K562 (cell line): Measurements from ENCODE around the gene BLTP3B. TPM values are rescaled to one million over a fixed set of nuclear protein-coding genes. Genes with fewer than 3 reads are reported as not detected.

ENCODE experiments used
- ATAC-seq: fragments of 200-7000 bp; cut with Tn5 transposase; 3 replicates; pipeline ENCODE4 v1.9.1; 2020; ENCODE audit warnings: moderate library complexity
- Bru-seq: library from RNA; stranded (reverse); fragments of 400-500 nt; gene quantifications from one replicate; lab custom pipeline; 2021; lab: Mats Ljungman, UMichigan
- BruChase-seq, 2 experiments: library from RNA; stranded (reverse); fragments of 400-500 nt; gene quantifications; one replicate each; lab custom pipeline; 2021; lab: Mats Ljungman, UMichigan
- BruUV-seq: library from RNA; stranded (reverse); fragments of 400-500 nt; replicated peaks from 2 replicates; lab custom pipeline; 2021; lab: Mats Ljungman, UMichigan
- CTCF ChIA-PET: fragments of 300-600 bp; formaldehyde crosslinking; extraction: SDS; loops from one replicate; lab custom pipeline; 2021; ENCODE audit warnings: low intra/inter-chr PET ratio; lab: Yijun Ruan, JAX
- POLR2A ChIA-PET: fragments of 300-600, 350-650 bp; sonication (Branson Sonifier 250); formaldehyde crosslinking; extraction: SDS; loops from one replicate; lab custom pipeline; 2021; ENCODE audit warnings: antibody characterized with exemption, inconsistent platforms; lab: Yijun Ruan, JAX
- DNase-seq, 4 experiments: peaks; one replicate each; pipeline versions ENCODE4 v3.0.0 to v3.0.0-alpha.2; 2011 to 2018; ENCODE audit warnings: low spot score in 3 of 4, mixed read lengths in 3 of 4; ENCODE audit errors: extremely low read depth in 1 of 4
- FAIRE-seq: peaks from 2 replicates; lab custom pipeline; 2011; peaks lifted over from hg19 to GRCh38; lab: Jason Lieb, UNC
- H2AFZ ChIP-seq: 2 replicates; pipeline ENCODE4 v1.6.0; 2011; ENCODE audit warnings: low read depth, low read length, control low read depth, inconsistent platforms
- H3K27ac ChIP-seq: fragments of 200-600 bp; 3 replicates; pipeline ENCODE4 v1.8.0; 2011; ENCODE audit warnings: low read depth, mild to moderate bottlenecking, control low read depth, inconsistent platforms, low read length, moderate library complexity, mixed read lengths; ENCODE audit errors: extremely low read depth
- H3K27me3 ChIP-seq, 2 experiments: fragments of 300-600 bp in 1 of 2; 2 replicates in 1 of 2; 3 replicates in 1 of 2; pipeline versions ENCODE4 v1.6.0 to v1.8.0; 2011; ENCODE audit warnings: inconsistent platforms in 2 of 2, low read length in 2 of 2, mild to moderate bottlenecking in 1 of 2, mixed read lengths in 1 of 2, moderate library complexity in 1 of 2; ENCODE audit not compliant: control insufficient read depth in 2 of 2, insufficient read depth in 2 of 2
- H3K36me3 ChIP-seq: fragments of 300-600 bp; 3 replicates; pipeline ENCODE4 v1.8.0; 2011; ENCODE audit warnings: mild to moderate bottlenecking, low read length, inconsistent platforms; ENCODE audit not compliant: control insufficient read depth, insufficient read depth
- H3K4me1 ChIP-seq, 2 experiments: fragments of 200-600 bp in 1 of 2; replicated peaks in 1 of 2; 2 replicates in 1 of 2; 3 replicates in 1 of 2; pipeline versions ENCODE4 v1.5.1 to v1.8.0; 2011; ENCODE audit warnings: inconsistent platforms in 2 of 2, low read length in 2 of 2, mild to moderate bottlenecking in 1 of 2, mixed read lengths in 1 of 2, moderate library complexity in 1 of 2; ENCODE audit not compliant: control insufficient read depth in 2 of 2, insufficient read depth in 2 of 2
- H3K4me2 ChIP-seq: 2 replicates; pipeline ENCODE4 v1.6.1; 2011; ENCODE audit warnings: low read length, control low read depth, inconsistent platforms, mixed read lengths; ENCODE audit not compliant: insufficient read depth
- H3K4me3 ChIP-seq: fragments of 200-600 bp; sonication (generic), shearing (Covaris generic); 2 replicates; pipeline ENCODE4 v1.5.1; 2016; ENCODE audit warnings: control low read depth, inconsistent platforms
- H3K79me2 ChIP-seq: fragments of 200-600 bp; 3 replicates; pipeline ENCODE4 v1.8.0; 2011; ENCODE audit warnings: low read length, inconsistent platforms; ENCODE audit not compliant: control insufficient read depth, insufficient read depth
- H3K9ac ChIP-seq, 2 experiments: 2 replicates each; pipeline versions ENCODE4 v1.6.0 to v1.6.1; 2011; ENCODE audit warnings: low read depth in 2 of 2, low read length in 2 of 2, control low read depth in 1 of 2, inconsistent platforms in 1 of 2, mild to moderate bottlenecking in 1 of 2, mixed read lengths in 1 of 2; ENCODE audit not compliant: insufficient read depth in 1 of 2
- H3K9me1 ChIP-seq: one replicate; pipeline ENCODE4 v1.6.0; 2011; ENCODE audit warnings: inconsistent platforms, mild to moderate bottlenecking, low read length, moderate library complexity; ENCODE audit not compliant: control insufficient read depth, insufficient read depth
- H3K9me3 ChIP-seq: replicated peaks from 2 replicates; pipeline ENCODE4 v1.5.1; 2011; ENCODE audit warnings: low read depth, low read length, inconsistent platforms; ENCODE audit not compliant: control insufficient read depth, insufficient read depth
- H4K20me1 ChIP-seq: replicated peaks from 2 replicates; pipeline ENCODE4 v1.6.1; 2011; ENCODE audit warnings: low read length, inconsistent platforms, mixed read lengths; ENCODE audit not compliant: control insufficient read depth, insufficient read depth
- ZNF79 ChIP-seq: fragments of 250-450 bp; sonication (Bioruptor Pico); IDR thresholded peaks from 2 replicates; pipeline ENCODE4 v1.4.0; 2020; ENCODE audit warnings: low read depth, mild to moderate bottlenecking, moderate library complexity
- WGBS: fragments of 100-300 bp; shearing (Covaris generic); methylation state at CpG from one replicate; pipeline ENCODE4 v1.1.6; 2016; ENCODE audit warnings: low coverage, mixed read lengths; ENCODE audit not compliant: insufficient coverage; ENCODE audit errors: missing lambda C conversion rate; 5-methylcytosine and 5-hydroxymethylcytosine counted together
- in situ Hi-C: fragments of 300-500 bp; cut with MboI; formaldehyde crosslinking; loops from 4 replicates; pipeline ENCODE4 v1.15.0; 2018; ENCODE audit warnings: inconsistent platforms, mixed read lengths
- intact Hi-C: fragments of 100-400 bp; cut with micrococcal nuclease; formaldehyde crosslinking; loops from 2 replicates; pipeline ENCODE4 v1.14.2; 2022
- long read RNA-seq, 3 experiments: library from polyadenylated mRNA in 2 of 3; library from RNA in 1 of 3; unstranded in 2 of 3; stranded (forward) in 1 of 3; transcript quantifications; one replicate each; pipeline ENCODE4 v2.0.0, GENCODE V29; 2019 to 2022
- polyA minus RNA-seq, 3 experiments: library from RNA; depleted of rRNA, polyadenylated mRNA; stranded (reverse); fragments of >200 nt; gene quantifications; 2 replicates each; pipeline ENCODE4 v1.2.3, GENCODE V29; 2011
- polyA plus RNA-seq, 8 experiments: library from polyadenylated mRNA; depleted of rRNA in 4 of 8; stranded (reverse) in 5 of 8; unstranded in 3 of 8; fragments of >200 nt; fragmentation: Nextera tagmentation in 2 of 8; fragmentation: Illumina TruSeq in 1 of 8; extraction: Ambion mirVana in 2 of 8; extraction: Trizol in 1 of 8; gene quantifications; 2 replicates each; pipeline versions ENCODE4 v1.2.1 to v1.2.3, GENCODE V29; 2011 to 2014; ENCODE audit warnings: inconsistent platforms in 1 of 8, missing spikeins in 1 of 8
- total RNA-seq, 7 experiments: library from RNA; depleted of rRNA in 6 of 7; stranded (reverse); fragments of >200 nt in 6 of 7; fragmentation: Illumina TruSeq in 2 of 7; extraction: Trizol in 2 of 7; gene quantifications; 2 replicates each; pipeline versions ENCODE4 v1.2.1 to v1.2.3, GENCODE V29; 2011 to 2021; ENCODE audit warnings: low replicate concordance in 1 of 7
- TF ChIP-seq, protein P1 (sequence below): fragments of 450-650 bp; IDR thresholded peaks from 2 replicates; pipeline ENCODE4 v1.6.1; 2016; ENCODE audit warnings: low read depth

Gene BLTP3B, protein sequence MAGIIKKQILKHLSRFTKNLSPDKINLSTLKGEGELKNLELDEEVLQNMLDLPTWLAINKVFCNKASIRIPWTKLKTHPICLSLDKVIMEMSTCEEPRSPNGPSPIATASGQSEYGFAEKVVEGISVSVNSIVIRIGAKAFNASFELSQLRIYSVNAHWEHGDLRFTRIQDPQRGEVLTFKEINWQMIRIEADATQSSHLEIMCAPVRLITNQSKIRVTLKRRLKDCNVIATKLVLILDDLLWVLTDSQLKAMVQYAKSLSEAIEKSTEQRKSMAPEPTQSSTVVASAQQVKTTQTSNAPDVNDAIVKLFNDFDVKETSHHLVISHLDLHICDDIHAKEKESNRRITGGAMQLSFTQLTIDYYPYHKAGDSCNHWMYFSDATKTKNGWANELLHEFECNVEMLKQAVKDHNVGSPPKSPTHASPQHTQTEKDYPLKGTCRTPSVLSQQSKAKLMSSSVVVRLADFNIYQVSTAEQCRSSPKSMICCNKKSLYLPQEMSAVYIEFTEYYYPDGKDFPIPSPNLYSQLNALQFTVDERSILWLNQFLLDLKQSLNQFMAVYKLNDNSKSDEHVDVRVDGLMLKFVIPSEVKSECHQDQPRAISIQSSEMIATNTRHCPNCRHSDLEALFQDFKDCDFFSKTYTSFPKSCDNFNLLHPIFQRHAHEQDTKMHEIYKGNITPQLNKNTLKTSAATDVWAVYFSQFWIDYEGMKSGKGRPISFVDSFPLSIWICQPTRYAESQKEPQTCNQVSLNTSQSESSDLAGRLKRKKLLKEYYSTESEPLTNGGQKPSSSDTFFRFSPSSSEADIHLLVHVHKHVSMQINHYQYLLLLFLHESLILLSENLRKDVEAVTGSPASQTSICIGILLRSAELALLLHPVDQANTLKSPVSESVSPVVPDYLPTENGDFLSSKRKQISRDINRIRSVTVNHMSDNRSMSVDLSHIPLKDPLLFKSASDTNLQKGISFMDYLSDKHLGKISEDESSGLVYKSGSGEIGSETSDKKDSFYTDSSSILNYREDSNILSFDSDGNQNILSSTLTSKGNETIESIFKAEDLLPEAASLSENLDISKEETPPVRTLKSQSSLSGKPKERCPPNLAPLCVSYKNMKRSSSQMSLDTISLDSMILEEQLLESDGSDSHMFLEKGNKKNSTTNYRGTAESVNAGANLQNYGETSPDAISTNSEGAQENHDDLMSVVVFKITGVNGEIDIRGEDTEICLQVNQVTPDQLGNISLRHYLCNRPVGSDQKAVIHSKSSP (N-terminal part only)
- total RNA-seq (2011; cell fraction: chromatin; rRNA removed; ENCODE audit: low replicate concordance), result 13.0 and 38.9 TPM in 2 replicates
- total RNA-seq (2011; cell fraction: nucleolus; rRNA removed), result 6.5 and 7.5 TPM in 2 replicates
- 14.2 and 20.6 TPM in 2 replicates for total RNA-seq (2011; cell fraction: nucleoplasm; rRNA removed)
- total RNA-seq (2014; rRNA removed) (14.8 and 15.5 TPM in 2 replicates), total RNA-seq (2014; rRNA removed; fragmentation: Illumina TruSeq; extraction: Trizol) (25.5 and 25.6 TPM in 2 replicates), total RNA-seq (2015; rRNA removed; fragmentation: Illumina TruSeq; extraction: Trizol) (24.7 and 27.4 TPM in 2 replicates), total RNA-seq (2021) (17.9 and 19.7 TPM in 2 replicates), polyA plus RNA-seq (2011; rRNA removed) (15.0 and 20.1 TPM in 2 replicates), polyA plus RNA-seq (2014; fragmentation: Illumina TruSeq; extraction: Trizol) (15.6 and 20.5 TPM in 2 replicates), polyA plus RNA-seq (2014; fragmentation: Nextera tagmentation; extraction: Ambion mirVana) (1 to 10 TPM; 3.9 to 5.0 TPM), polyA plus RNA-seq (2014; rRNA removed) (10.8 TPM in 2 replicates), polyA minus RNA-seq (2011; rRNA and poly(A)+ RNA removed) (79.4 and 83.2 TPM in 2 replicates), Bru-seq, nascent RNA (percentile 72 among the genes with signal in this experiment), BruChase-seq, experiment 1, labeled RNA remaining after a 2-hour chase (percentile 75 among the genes with signal in this experiment), BruChase-seq, experiment 2, labeled RNA remaining after a 6-hour chase (percentile 75 among the genes with signal in this experiment)
- 5.0 and 7.5 TPM in 2 replicates for polyA plus RNA-seq (2011; cell fraction: cytosol; rRNA removed)
- polyA plus RNA-seq (2011; cell fraction: nucleus; rRNA removed), result 4.5 and 5.7 TPM in 2 replicates
- 7.4 and 10.4 TPM in 2 replicates for polyA plus RNA-seq (2012)
- polyA minus RNA-seq (2011; cell fraction: cytosol; rRNA and poly(A)+ RNA removed), result 14.6 and 18.5 TPM in 2 replicates
- polyA minus RNA-seq (2011; cell fraction: nucleus; rRNA and poly(A)+ RNA removed), result 8.2 and 15.9 TPM in 2 replicates
- long read RNA-seq, experiment 1, full-length matches to known transcripts, result 8 of 38 reads
- long read RNA-seq, experiment 1, partial matches to known transcripts, result 25 of 38 reads
- long read RNA-seq, experiment 1, other reads (novel, unspliced or antisense), result 5 of 38 reads
- long read RNA-seq, experiment 2, full-length matches to known transcripts, result 4 of 8 reads
- long read RNA-seq, experiment 2, partial matches to known transcripts, result 3 of 8 reads
- long read RNA-seq, experiment 2, other reads (novel, unspliced or antisense), result 1 of 8 reads
- long read RNA-seq, experiment 3, partial matches to known transcripts, result 6 of 13 reads
- long read RNA-seq, experiment 3, other reads (novel, unspliced or antisense), result 3 of 13 reads

DNA sequence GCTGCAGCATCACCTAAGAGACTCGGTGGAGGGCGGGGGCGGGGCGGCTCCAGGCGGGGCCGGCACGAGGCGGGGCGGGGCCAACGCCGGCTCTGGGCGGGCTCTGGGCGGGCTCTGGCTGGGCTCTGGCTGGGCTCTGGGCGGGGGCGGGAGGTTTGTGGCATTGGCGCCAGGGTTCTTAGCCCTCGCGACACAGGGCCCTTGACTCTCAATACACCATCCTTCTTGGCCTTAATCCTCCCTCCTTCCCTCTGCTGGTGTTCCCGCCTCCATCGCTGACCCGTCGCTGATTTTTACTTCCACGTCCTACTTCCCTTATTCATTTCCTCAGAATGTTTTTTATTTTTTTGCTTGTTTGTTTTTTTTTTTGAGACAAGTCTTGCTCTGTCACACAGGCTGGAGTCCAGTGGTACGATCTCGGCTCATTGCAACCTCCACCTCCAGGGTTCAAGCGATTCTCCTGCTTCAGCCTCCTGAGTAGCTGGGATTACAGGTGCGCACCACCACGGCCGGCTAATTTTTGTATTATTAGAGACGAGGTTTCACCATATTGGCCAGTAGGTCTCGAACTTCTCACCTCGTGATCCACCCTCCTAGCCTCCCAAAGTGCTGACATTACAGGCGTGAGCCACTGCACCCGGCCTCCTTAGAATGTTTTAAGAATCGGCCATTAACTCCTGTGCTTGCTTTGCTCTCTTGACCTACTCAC lies at the start of gene BLTP3B:
Gene BLTP3B (minus strand): TSS at position 24 of the 709 bp plus-strand sequence. CDS start 239 bp downstream, outside the sequence.
- CTCF ChIA-PET, result no interaction called here
- in situ Hi-C loops, result no loop called here
- H3K27me3 ChIP-seq, result no peaks in the 10 kb centered on the region
- intact Hi-C loops, result loop anchor here (2.0 to 5.0 kb wide), 2 partner anchors 58 to 84 kb away; partner anchors contain the start of gene ACTR6
- no peaks in the 10 kb centered on the region for H3K36me3 ChIP-seq
- peak within 1 kb of the TSS; percentile 99 for H2AFZ ChIP-seq
- BruUV-seq, result no TSS peak
- peak within 1 kb of the TSS; percentile 97 for H3K4me3 ChIP-seq
- H3K9me1 ChIP-seq, result no peaks in the 10 kb centered on the region
- peaks cover 7% of the 10 kb centered on the region; the same call in 1 of the 2 replicates for H4K20me1 ChIP-seq
- DNase-seq (peak; percentile 90 to 94 (median 91)), ATAC-seq (peak; percentile 93), FAIRE-seq (no peak)
- peaks cover 15 to 18% of the 10 kb centered on the region in 2 experiments; a peak in 4 of 5 replicates for H3K4me1 ChIP-seq
- peak within 1 kb of the TSS; percentile 86 for H3K4me2 ChIP-seq
- peaks cover 43% of the 10 kb centered on the region for H3K79me2 ChIP-seq
- no peaks in the 10 kb centered on the region for H3K9me3 ChIP-seq
- POLR2A ChIA-PET, result no interaction called here
- peak within 1 kb of the TSS; percentile 71 for H3K27ac ChIP-seq
- WGBS, result 35% methylated on average over 19 of the region's 35 CpGs
- peak within 1 kb of the TSS; percentile 90 to 100 for H3K9ac ChIP-seq
- no peak for TF ChIP-seq ZNF79 (CRISPR knock-in tag)
- TF ChIP-seq, protein P1, sequence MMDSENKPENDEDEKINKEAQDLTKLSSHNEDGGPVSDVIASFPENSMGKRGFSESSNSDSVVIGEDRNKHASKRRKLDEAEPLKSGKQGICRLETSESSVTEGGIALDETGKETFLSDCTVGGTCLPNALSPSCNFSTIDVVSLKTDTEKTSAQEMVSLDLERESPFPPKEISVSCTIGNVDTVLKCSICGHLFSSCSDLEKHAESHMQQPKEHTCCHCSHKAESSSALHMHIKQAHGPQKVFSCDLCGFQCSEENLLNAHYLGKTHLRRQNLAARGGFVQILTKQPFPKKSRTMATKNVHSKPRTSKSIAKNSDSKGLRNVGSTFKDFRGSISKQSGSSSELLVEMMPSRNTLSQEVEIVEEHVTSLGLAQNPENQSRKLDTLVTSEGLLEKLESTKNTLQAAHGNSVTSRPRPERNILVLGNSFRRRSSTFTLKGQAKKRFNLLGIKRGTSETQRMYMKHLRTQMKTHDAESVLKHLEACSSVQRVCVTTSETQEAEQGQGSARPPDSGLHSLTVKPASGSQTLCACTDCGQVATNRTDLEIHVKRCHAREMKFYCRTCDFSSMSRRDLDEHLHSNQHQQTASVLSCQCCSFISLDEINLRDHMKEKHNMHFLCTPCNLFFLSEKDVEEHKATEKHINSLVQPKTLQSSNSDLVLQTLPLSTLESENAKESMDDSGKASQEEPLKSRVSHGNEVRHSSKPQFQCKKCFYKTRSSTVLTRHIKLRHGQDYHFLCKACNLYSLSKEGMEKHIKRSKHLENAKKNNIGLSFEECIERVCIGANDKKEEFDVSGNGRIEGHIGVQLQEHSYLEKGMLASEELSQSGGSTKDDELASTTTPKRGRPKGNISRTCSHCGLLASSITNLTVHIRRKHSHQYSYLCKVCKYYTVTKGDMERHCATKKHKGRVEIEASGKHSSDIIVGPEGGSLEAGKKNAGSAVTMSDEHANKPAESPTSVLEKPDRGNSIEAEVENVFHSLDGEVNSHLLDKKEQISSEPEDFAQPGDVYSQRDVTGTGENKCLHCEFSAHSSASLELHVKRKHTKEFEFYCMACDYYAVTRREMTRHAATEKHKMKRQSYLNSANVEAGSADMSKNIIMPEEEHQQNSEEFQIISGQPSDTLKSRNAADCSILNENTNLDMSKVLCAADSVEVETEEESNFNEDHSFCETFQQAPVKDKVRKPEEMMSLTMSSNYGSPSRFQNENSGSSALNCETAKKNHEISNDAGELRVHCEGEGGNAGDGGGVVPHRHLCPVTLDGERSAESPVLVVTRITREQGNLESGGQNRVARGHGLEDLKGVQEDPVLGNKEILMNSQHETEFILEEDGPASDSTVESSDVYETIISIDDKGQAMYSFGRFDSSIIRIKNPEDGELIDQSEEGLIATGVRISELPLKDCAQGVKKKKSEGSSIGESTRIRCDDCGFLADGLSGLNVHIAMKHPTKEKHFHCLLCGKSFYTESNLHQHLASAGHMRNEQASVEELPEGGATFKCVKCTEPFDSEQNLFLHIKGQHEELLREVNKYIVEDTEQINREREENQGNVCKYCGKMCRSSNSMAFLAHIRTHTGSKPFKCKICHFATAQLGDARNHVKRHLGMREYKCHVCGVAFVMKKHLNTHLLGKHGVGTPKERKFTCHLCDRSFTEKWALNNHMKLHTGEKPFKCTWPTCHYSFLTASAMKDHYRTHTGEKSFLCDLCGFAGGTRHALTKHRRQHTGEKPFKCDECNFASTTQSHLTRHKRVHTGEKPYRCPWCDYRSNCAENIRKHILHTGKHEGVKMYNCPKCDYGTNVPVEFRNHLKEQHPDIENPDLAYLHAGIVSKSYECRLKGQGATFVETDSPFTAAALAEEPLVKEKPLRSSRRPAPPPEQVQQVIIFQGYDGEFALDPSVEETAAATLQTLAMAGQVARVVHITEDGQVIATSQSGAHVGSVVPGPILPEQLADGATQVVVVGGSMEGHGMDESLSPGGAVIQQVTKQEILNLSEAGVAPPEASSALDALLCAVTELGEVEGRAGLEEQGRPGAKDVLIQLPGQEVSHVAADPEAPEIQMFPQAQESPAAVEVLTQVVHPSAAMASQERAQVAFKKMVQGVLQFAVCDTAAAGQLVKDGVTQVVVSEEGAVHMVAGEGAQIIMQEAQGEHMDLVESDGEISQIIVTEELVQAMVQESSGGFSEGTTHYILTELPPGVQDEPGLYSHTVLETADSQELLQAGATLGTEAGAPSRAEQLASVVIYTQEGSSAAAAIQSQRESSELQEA, result 0 out of 2 replicates have a peak, but pooled peaks have one; percentile 36
